H9 (cell line): ENCODE measurements around the gene POLE3. TPM values are rescaled to one million over a fixed set of nuclear protein-coding genes. Genes with fewer than 3 reads are reported as not detected.

Source experiments
- DNase-seq: peaks from one replicate; pipeline ENCODE4 v3.0.0-alpha.2; 2017
- H2AFZ ChIP-seq: one replicate; pipeline ENCODE4 v1.6.1; 2013; ENCODE audit warnings: mild to moderate bottlenecking, low read length, control low read depth, moderate library complexity
- H2AK5ac ChIP-seq: 2 replicates; pipeline ENCODE4 v1.6.1; 2013; ENCODE audit warnings: low read length, control low read depth, mixed read lengths; ENCODE audit not compliant: insufficient read length
- H2BK120ac ChIP-seq: one replicate; pipeline ENCODE4 v1.6.1; 2013; ENCODE audit warnings: low read depth, mild to moderate bottlenecking, low read length, control low read depth, inconsistent platforms; ENCODE audit not compliant: poor library complexity, severe bottlenecking
- H2BK12ac ChIP-seq: 2 replicates; pipeline ENCODE4 v1.6.1; 2013; ENCODE audit warnings: low read length, control low read depth, mixed read lengths, low read depth; ENCODE audit not compliant: insufficient read length
- H2BK15ac ChIP-seq: 2 replicates; pipeline ENCODE4 v1.6.1; 2013; ENCODE audit warnings: low read depth, low read length, control low read depth
- H2BK20ac ChIP-seq: one replicate; pipeline ENCODE4 v1.6.1; 2013; ENCODE audit warnings: low read depth, mild to moderate bottlenecking, low read length, control low read depth, inconsistent platforms; ENCODE audit not compliant: poor library complexity, severe bottlenecking
- H2BK5ac ChIP-seq: 2 replicates; pipeline ENCODE4 v1.6.1; 2013; ENCODE audit warnings: low read length, control low read depth, mixed read lengths; ENCODE audit not compliant: insufficient read length
- H3K14ac ChIP-seq: 2 replicates; pipeline ENCODE4 v1.6.1; 2013; ENCODE audit warnings: low read length, control low read depth; ENCODE audit not compliant: insufficient read depth
- H3K18ac ChIP-seq: 2 replicates; pipeline ENCODE4 v1.6.1; 2013; ENCODE audit warnings: low read depth, mild to moderate bottlenecking, mixed read lengths, low read length, control low read depth; ENCODE audit not compliant: insufficient read length
- H3K23ac ChIP-seq: 2 replicates; pipeline ENCODE4 v1.6.1; 2013; ENCODE audit warnings: low read length, control low read depth, mixed read lengths, low read depth; ENCODE audit not compliant: insufficient read length
- H3K23me2 ChIP-seq: 2 replicates; pipeline ENCODE4 v1.6.1; 2013; ENCODE audit warnings: low read depth, mild to moderate bottlenecking, mixed read lengths, low read length, control low read depth; ENCODE audit not compliant: insufficient read length, poor library complexity, severe bottlenecking
- H3K27ac ChIP-seq: 2 replicates; pipeline ENCODE4 v1.5.1; 2013; ENCODE audit warnings: low read length, control low read depth, mixed read lengths, low read depth; ENCODE audit not compliant: insufficient read length
- H3K27me3 ChIP-seq: 2 replicates; pipeline ENCODE4 v1.6.1; 2013; ENCODE audit warnings: low read length, control low read depth, inconsistent platforms; ENCODE audit not compliant: insufficient read depth
- H3K4ac ChIP-seq: 2 replicates; pipeline ENCODE4 v1.6.1; 2013; ENCODE audit warnings: low read depth, mild to moderate bottlenecking, control low read depth, inconsistent platforms, low read length, moderate library complexity
- H3K4me1 ChIP-seq: 2 replicates; pipeline ENCODE4 v1.6.1; 2013; ENCODE audit warnings: low read length, control low read depth, inconsistent platforms; ENCODE audit not compliant: insufficient read depth
- H3K4me2 ChIP-seq: 2 replicates; pipeline ENCODE4 v1.6.1; 2013; ENCODE audit warnings: low read length, control low read depth, mixed read lengths; ENCODE audit not compliant: insufficient read length, insufficient read depth
- H3K56ac ChIP-seq: 2 replicates; pipeline ENCODE4 v1.6.1; 2013; ENCODE audit warnings: low read depth, mild to moderate bottlenecking, mixed read lengths, low read length, control low read depth; ENCODE audit not compliant: insufficient read length
- H3K79me1 ChIP-seq: 2 replicates; pipeline ENCODE4 v1.6.1; 2013; ENCODE audit warnings: low read depth, mild to moderate bottlenecking, moderate library complexity, low read length, control low read depth, inconsistent platforms; ENCODE audit not compliant: insufficient read depth, poor library complexity, severe bottlenecking
- H3K79me2 ChIP-seq: 2 replicates; pipeline ENCODE4 v1.6.1; 2013; ENCODE audit warnings: low read length, control low read depth, inconsistent platforms; ENCODE audit not compliant: insufficient read depth
- H3K9ac ChIP-seq: 2 replicates; pipeline ENCODE4 v1.6.1; 2013; ENCODE audit warnings: low read length, control low read depth, mixed read lengths; ENCODE audit not compliant: insufficient read length; ENCODE audit errors: extremely low read depth
- H3K9me3 ChIP-seq: one replicate; pipeline ENCODE4 v1.6.1; 2013; ENCODE audit warnings: low read depth, low read length, inconsistent platforms; ENCODE audit not compliant: control insufficient read depth
- H3T11ph ChIP-seq: one replicate; pipeline ENCODE4 v1.6.1; 2013; ENCODE audit warnings: mild to moderate bottlenecking, low read length, control low read depth, inconsistent platforms
- H4K20me1 ChIP-seq: one replicate; pipeline ENCODE4 v1.6.1; 2013; ENCODE audit not compliant: control insufficient read depth, insufficient read length, insufficient read depth
- H4K5ac ChIP-seq: 2 replicates; pipeline ENCODE4 v1.6.1; 2013; ENCODE audit warnings: low read depth, mild to moderate bottlenecking, mixed read lengths, low read length, control low read depth; ENCODE audit not compliant: insufficient read length
- H4K8ac ChIP-seq: replicated peaks from 2 replicates; pipeline ENCODE4 v1.6.1; 2013; ENCODE audit warnings: low read length, control low read depth, mixed read lengths, low read depth; ENCODE audit not compliant: insufficient read length
- H4K91ac ChIP-seq: 2 replicates; pipeline ENCODE4 v1.6.1; 2013; ENCODE audit warnings: low read depth, mild to moderate bottlenecking, moderate library complexity, mixed read lengths, low read length, control low read depth; ENCODE audit not compliant: insufficient read length
- H3K27ac Mint-ChIP-seq, 3 experiments: 2 replicates in 2 of 3; 3 replicates in 1 of 3; pipeline ENCODE4 v1.8.0; 2020 to 2021; ENCODE audit warnings: mixed read lengths in 3 of 3, mild to moderate bottlenecking in 1 of 3, moderate library complexity in 1 of 3
- H3K27me3 Mint-ChIP-seq: 2 replicates; pipeline ENCODE4 v1.8.0; 2021; ENCODE audit warnings: low read depth, mild to moderate bottlenecking, moderate library complexity, mixed read lengths
- H3K36me3 Mint-ChIP-seq, 3 experiments: 2 replicates in 2 of 3; 3 replicates in 1 of 3; pipeline ENCODE4 v1.8.0; 2020 to 2021; ENCODE audit warnings: low read depth in 3 of 3, mixed read lengths in 3 of 3; ENCODE audit not compliant: insufficient read depth in 1 of 3
- H3K4me1 Mint-ChIP-seq, 2 experiments: 2 replicates each; pipeline ENCODE4 v1.8.0; 2020; ENCODE audit warnings: mixed read lengths in 2 of 2
- H3K4me3 Mint-ChIP-seq, 2 experiments: 2 replicates in 1 of 2; 3 replicates in 1 of 2; pipeline ENCODE4 v1.8.0; 2020 to 2021; ENCODE audit warnings: mild to moderate bottlenecking in 2 of 2, mixed read lengths in 2 of 2, moderate library complexity in 1 of 2
- H3K9me3 Mint-ChIP-seq, 2 experiments: 2 replicates in 1 of 2; 3 replicates in 1 of 2; pipeline ENCODE4 v1.8.0; 2020; ENCODE audit warnings: mild to moderate bottlenecking in 2 of 2, mixed read lengths in 2 of 2, moderate library complexity in 1 of 2
- WGBS: extraction: QIAGEN DNeasy Blood & Tissue Kit; methylation state at CpG from one replicate; pipeline ENCODE4 v1.1.7; 2013; ENCODE audit warnings: missing lambda C conversion rate, low lambda C conversion rate, mixed read lengths; ENCODE audit not compliant: insufficient read length; ENCODE audit errors: extremely low coverage; 5-methylcytosine and 5-hydroxymethylcytosine counted together
- total RNA-seq: library from RNA; stranded (reverse); gene quantifications from 2 replicates; pipeline ENCODE4 v1.2.1, GENCODE V29; 2021
- TF ChIP-seq, protein P1 (sequence below): fragments of 200-600 bp; sonication (generic); conservative IDR thresholded peaks from 3 replicates; pipeline ENCODE4 v1.8.0; 2021; ENCODE audit warnings: antibody characterized with exemption, mild to moderate bottlenecking

The POLE3 gene
- total RNA-seq, 1 experiment from 2014 or later = 82.4 TPM

GRCh38 chr9:113421726-113422125, 11.3 kb upstream of the POLE3 start:
- no peak overlapping the region for H2AFZ ChIP-seq

More at GRCh38 chr9:113421726-113422125, 11.3 kb upstream of the POLE3 start:
- Histone ChIP-seq H3K79me2 (no peaks in the 10 kb centered on the region), H2BK20ac (no peak overlapping the region), H3K9ac (no peak overlapping the region), H4K8ac (no peak overlapping the region), H3K4ac (no peak overlapping the region), H4K5ac (no peak overlapping the region), H2AK5ac (no peak overlapping the region), H3K4me1 (no peaks in the 10 kb centered on the region; the same call in 1 of the 2 replicates), H3K27ac (no peak overlapping the region), H3K14ac (no peak overlapping the region), H2BK120ac (no peak overlapping the region), H3K9me3 (no peaks in the 10 kb centered on the region), H3K4me2 (no peak overlapping the region), H3K23ac (no peak overlapping the region), H3K18ac (no peak overlapping the region), H2BK5ac (no peak overlapping the region), H3K27me3 (no peaks in the 10 kb centered on the region; the same call in 1 of the 2 replicates), H4K20me1 (no peaks in the 10 kb centered on the region), H3K56ac (no peak overlapping the region), H4K91ac (no peak overlapping the region), H3T11ph (no peak overlapping the region), H2BK15ac (no peak overlapping the region), H3K23me2 (no peaks in the 10 kb centered on the region), H3K79me1 (no peaks in the 10 kb centered on the region), H2BK12ac (no peak overlapping the region)
- Mint-ChIP-seq H3K27ac (no peak overlapping the region), H3K4me3 (no peak overlapping the region), H3K9me3 (no peaks in the 10 kb centered on the region), H3K27me3 (peaks cover 1% of the 10 kb centered on the region; the same call in 1 of the 2 replicates), H3K4me1 (peaks cover 11 to 12% of the 10 kb centered on the region in 2 experiments), H3K36me3 (no peaks in the 10 kb centered on the region)
- DNase-seq = no peak
- TF ChIP-seq, protein P1, sequence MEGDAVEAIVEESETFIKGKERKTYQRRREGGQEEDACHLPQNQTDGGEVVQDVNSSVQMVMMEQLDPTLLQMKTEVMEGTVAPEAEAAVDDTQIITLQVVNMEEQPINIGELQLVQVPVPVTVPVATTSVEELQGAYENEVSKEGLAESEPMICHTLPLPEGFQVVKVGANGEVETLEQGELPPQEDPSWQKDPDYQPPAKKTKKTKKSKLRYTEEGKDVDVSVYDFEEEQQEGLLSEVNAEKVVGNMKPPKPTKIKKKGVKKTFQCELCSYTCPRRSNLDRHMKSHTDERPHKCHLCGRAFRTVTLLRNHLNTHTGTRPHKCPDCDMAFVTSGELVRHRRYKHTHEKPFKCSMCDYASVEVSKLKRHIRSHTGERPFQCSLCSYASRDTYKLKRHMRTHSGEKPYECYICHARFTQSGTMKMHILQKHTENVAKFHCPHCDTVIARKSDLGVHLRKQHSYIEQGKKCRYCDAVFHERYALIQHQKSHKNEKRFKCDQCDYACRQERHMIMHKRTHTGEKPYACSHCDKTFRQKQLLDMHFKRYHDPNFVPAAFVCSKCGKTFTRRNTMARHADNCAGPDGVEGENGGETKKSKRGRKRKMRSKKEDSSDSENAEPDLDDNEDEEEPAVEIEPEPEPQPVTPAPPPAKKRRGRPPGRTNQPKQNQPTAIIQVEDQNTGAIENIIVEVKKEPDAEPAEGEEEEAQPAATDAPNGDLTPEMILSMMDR = no peak
- no CpG with 5 or more reads among the region's 3 CpGs for WGBS
